HG03135 (cell line): ENCODE results near the gene SERTAD1.
"Not testable (repeated sequence)": the region's sequence is repeated elsewhere in the genome, so short reads cannot be mapped to it uniquely, and the experiment has no call there.

Source experiments
- ATAC-seq: cut with Tn5 transposase; IDR thresholded peaks from one replicate; pipeline ENCODE4 v1.9.1; 2021; ENCODE audit warnings: mild to moderate bottlenecking, moderate library complexity; ENCODE audit not compliant: unreplicated experiment

SERTAD1 gene

DNA sequence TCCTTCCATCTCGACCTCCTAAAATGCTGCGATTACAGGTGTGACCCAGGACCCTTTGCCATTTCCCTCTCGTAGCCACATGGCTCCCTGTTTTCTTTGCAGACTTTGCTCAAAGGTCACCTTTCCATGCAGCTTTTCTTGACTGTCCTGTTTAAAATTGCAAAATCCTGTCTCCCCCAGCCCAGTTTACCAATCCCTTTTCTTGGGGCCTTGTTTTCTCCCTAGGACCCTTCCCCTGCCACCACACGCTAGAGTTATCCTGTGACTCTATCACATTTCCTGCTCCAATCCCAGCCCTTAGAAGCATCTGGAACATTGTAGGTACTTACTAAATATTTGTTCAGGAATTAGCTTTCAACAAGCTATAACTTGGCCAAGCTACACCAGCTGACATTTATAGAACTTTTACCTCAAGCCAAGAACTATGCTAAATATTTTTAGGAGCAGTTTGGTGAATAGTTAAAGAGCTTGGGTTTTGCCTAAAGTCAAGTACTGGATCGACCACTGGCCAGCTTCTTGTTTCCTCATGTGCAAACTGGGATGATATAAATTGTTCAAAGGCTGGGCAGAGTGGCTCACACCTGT lies 27.5 kb upstream of the SERTAD1 start:
- no peak for ATAC-seq

- ATAC-seq = no peak
Observed at GRCh38 chr19:40452016-40452415, 26.2 kb upstream of the SERTAD1 start.

DNA sequence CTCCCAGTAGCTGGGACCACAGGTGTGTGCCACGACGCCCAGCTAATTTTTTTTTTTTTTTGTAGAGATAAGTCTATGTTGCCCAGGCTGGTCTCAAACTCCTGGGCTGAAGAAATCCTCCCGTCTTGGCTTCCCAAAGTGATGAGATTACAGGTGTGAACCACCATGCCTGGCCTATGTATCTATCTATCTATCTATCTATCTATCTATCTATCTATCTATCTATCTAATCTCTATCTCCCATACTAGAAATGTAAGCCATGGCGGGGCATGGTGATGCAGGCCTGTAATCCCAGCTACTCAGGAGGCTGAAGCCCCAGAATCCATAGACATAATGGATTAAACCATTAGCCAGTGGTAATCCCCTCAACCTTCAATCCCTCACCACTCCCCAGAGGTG lies 24.9 kb upstream of the SERTAD1 start:
- ATAC-seq = no peak

DNA sequence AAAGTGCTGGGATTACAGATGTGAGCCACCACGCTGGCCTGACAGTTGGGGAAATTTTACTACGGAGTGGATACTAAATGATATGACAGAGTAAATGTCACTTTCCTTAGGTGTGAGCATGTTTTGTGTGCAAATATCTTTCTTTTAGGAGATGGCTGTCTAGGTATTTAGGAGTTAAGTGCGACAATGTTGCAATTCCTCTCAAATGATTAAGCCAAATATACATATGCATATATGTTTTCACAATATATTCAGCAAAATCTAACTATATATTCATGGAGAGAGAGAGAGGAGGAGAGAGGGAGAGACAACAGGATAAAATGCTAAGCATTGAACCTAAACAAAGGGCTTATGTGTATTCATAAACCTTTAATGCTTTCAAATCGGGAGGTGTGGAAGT lies 23.7 kb upstream of the SERTAD1 start:
- no peak for ATAC-seq

GRCh38 chr19:40446263-40446784 lies 20.5 kb upstream of the SERTAD1 start:
- ATAC-seq = no peak

DNA sequence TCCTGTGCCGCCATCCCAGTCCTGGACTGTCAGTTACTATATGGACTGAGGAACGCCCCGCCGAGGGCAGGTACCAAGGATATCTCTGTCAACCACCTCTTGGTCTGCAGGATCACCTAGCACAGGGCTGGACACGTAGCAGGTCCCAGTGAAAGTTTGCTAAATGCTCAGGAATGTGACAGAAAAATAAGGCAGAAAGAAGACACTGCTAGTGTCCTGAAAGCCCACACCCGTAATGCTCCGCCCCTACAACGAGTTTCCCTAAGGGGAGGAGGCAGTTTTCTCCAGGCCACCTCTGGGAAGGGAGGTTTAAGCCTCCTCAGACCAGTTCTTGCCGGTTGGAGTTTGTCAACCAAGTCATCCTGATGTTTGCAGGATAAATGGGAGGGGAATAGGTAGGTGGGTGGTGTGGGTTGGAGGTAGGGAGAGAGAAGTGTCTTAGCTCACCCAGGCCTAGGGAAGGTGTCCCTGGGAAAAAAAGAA lies 20.0 kb upstream of the SERTAD1 start:
- no peak for ATAC-seq

GRCh38 chr19:40444825-40445312 lies 19.1 kb upstream of the SERTAD1 start:
- ATAC-seq = no peak

DNA sequence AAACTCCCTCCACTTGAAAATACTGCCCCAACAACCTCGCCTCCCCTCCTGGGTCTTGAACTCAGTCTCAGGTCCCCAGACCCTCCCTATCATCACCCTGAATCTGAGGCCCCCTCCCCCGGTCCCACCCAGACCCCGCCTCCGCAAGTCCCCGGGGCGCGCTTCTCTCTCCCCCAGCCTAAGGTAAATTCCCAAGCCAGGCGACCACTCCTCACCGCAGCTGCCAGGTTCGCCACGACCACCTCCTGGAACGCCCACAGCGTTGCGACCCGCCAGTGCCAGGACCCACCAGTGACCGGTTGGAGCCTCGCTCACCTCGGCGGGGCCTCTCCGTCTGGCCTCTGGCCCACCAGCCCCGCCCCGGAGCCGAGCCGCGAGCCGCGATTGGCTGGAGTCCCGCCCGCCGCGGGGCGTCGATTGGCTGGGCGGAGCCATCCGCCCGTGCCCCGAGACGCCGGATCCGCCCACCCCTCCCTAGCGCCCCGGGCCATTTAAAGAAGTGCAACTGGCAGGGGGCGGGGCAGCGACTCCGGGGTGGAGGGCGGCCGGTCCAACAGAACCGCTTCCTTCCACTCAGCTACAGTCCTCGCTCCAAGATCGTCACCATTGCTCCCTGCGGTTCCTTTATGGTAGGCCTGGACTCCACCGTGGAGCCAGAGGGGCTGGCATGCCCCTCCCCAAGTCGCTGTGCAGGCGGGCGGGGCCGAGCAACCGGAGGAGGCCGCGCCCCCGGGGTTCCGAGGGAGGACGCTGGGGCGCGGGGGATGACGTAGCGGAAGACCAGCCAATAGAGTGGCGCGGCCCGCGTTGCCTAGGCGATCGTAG lies 18.4 kb upstream of the SERTAD1 start, which contains the start of gene SERTAD3:
SERTAD3 (minus strand) TSS at position 336 of the 825 bp plus-strand sequence. CDS start 2,255 bp downstream, outside the sequence.
- peak; percentile 53 for ATAC-seq

DNA sequence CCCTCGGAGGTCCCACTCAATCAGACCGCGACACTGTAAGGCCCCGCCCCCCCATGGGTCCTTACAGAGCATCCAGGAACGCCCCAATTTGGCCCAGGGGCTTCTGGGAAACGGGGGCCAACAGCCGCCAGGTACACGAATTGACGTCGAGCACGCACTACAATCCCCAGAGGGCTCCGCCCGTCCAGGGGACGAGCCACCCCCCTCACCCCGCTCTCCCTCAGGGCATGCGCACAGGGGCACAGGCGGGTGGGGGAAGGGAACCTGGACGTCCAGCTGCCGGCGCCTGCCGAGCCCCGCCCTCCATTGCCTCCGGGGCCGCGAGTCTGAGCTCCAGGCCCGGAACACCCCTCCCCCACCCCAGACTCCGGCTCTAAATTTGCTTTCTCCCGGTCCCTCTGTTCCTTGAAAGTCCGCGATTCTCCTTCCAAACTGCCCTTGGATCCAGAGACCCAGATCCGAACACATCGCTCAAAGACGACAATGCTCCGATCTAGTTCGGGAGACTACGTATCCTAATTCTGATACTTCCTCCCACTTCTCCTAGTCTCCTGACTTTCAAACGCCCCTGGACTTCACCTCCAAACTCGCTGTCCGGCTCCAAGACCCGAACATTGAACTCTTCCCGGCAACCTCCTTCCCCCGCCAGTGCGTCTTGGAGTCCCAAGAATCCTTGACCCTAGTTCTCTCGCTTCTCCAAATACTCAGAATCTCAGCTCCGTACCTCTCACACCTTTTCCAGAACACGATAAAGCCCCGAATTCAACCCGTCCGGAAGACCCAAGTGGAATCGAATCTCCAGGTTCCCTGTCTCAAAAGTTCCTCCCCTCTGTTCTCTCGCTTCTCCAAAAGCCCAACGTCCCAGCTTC lies 17.6 kb upstream of the SERTAD1 start:
- peak; percentile 74 for ATAC-seq

DNA sequence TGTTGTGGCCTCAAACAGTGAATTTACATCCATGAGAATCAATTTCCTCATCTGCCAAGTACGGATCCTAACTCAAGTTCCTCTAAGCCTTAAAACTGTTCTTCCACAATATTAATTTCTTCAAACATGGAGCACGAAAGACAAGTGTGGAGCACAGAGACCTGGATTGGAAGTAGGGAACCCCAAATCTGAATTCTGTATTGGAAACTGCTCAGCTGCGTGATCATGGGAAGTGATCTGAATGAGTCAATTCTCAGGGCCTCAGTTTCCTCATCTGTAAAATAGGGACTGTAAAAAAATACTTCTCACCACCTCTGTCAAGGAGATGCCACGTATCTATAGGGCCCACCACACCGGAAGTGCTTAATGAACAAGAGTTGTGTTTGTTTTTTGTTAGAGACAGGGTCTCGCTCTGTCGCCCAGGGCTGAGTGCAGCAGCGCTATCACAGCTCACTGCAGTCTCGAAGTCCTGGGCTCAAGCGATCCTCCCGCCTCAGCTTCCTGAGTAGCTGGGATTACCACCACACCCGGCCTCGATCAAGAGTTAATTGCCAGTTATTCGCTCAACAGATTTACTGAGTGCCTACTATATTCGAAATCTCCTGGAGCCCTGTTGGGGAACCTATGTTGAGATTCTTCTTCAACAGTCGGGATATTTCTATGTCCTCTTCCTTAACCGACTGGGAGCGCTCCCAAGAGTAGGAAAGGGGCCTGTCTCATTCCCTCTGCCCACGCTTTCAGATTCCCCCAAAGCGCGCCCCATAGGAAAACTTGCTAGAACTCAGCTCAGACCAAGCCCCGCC lies 16.7 kb upstream of the SERTAD1 start:
- ATAC-seq = no peak

DNA sequence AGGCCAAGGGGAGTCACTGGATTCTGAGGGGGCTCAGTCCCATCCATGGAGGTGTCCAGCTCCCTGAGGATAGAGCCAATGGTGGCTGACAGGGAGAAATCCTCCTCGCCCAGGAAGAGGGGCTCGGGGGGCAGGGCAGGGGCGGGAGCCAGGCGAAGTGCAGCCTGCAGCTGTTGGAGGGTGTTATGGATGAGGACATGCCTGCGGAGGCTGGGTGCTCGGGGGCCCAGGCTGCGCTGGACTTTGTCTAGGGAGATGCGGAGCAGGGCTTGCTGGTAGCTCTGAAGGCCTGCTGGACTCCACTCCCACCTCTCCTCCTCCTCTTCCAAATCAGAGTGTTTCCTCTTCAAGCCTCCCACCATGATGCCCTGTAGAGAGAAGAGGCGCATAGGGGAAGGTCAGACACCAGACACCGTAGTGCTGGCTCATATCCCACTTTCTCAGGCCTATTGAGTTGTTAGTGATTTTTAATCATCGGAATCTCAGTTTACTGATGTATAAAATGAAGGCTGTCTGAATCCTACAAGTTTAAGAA lies 16.0 kb upstream of the SERTAD1 start:
- ATAC-seq = no peak

DNA sequence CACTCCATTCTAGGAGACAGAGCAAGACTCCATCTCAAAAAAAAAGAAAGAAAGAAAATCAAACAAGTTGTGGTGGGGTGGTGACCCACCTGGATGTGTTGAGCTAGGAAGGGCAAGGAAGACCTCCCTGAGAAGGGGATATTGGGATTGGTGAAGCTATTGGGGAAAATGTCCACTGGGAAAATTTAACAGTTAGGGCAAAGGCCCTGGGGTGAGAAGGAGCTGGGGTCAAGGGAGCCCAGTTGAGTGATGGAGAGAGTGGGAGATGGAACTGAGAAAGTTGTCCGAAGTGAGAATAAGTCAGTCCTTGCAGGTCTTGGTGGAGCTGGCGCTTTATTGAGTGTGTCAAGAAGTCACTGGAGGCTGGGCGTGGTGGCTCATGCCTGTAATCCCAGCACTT lies 12.5 kb upstream of the SERTAD1 start:
- no peak for ATAC-seq

- no peak for ATAC-seq
Observed at GRCh38 chr19:40433391-40434216, 7.8 kb upstream of the SERTAD1 start.

- not testable (repeated sequence) for ATAC-seq
Observed at GRCh38 chr19:40432760-40433159, 7.0 kb upstream of the SERTAD1 start.

GRCh38 chr19:40431698-40432097 lies 5.9 kb upstream of the SERTAD1 start:
- ATAC-seq = no peak

DNA sequence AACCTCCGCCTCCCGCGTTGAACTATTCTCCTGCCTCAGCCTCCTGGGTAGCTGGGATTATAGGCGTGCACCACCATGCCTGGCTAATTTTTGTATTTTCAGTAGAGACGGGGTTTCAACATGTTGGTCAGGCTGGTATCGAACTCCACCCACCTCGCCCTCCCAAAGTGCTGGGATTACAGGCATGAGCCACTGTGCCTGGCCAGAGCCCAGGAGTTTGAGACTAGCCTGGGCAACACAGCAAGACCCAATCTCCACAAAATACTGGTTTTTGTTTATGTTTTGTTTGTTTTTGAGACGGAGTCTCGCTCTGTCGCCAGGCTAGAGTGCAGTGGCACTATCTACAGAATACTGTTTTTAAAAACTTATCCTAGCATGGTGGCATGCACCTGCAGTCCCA lies 4.5 kb upstream of the SERTAD1 start:
- ATAC-seq = not testable (repeated sequence)

GRCh38 chr19:40428197-40428596 lies 2.4 kb upstream of the SERTAD1 start:
- ATAC-seq = not testable (repeated sequence)

- ATAC-seq = no peak
Observed at GRCh38 chr19:40424637-40425449, 949 bp downstream of the SERTAD1 start.
